Measurements from ENCODE around the gene TRRAP. TPM values are rescaled to one million over a fixed set of nuclear protein-coding genes. Genes with fewer than 3 reads are reported as not detected.

The TRRAP gene
- total and polyA plus RNA-seq, 2 experiments from 2014 or later, result 14.9 to 58.7 TPM

GRCh38 chr7:98910427-98910826 is 32.1 kb downstream of the TRRAP start:
- ATAC-seq, result no peak
- H3K27me3 Mint-ChIP-seq (ENCODE audit: insufficient read depth, low read depth, poor library complexity), result no peaks in the 10 kb centered on the region
- TF ChIP-seq JUNB (IDR thresholded peaks at IDR 0.05; ENCODE audit: unreplicated experiment) (no peak), POLR2AphosphoS5 (IDR thresholded peaks at IDR 0.05; ENCODE audit: low read depth) (no peak), NANOG (IDR thresholded peaks at IDR 0.05; ENCODE audit: borderline replicate concordance) (no peak), ZNF114 (CRISPR knock-in tag; IDR thresholded peaks at IDR 0.05) (no peak), STAT1 (IDR thresholded peaks at IDR 0.05; ENCODE audit: unreplicated experiment) (no peak), ETS1 (IDR thresholded peaks at IDR 0.05) (no peak), ZNF462 (CRISPR knock-in tag; IDR thresholded peaks at IDR 0.05) (no peak), EZH2phosphoT487 (IDR thresholded peaks at IDR 0.05; ENCODE audit: unreplicated experiment) (no peak), CTCF (conservative IDR thresholded peaks at IDR 0.05; ENCODE audit: low read depth in 2 of 2) (no peak), CREB1 (CRISPR knock-in tag; IDR thresholded peaks at IDR 0.05; ENCODE audit: low read depth) (no peak), EZH2 (IDR thresholded peaks at IDR 0.05; ENCODE audit: low read depth, unreplicated experiment) (no peak), ZNF331 (CRISPR knock-in tag; IDR thresholded peaks at IDR 0.05; ENCODE audit: low read depth) (no peak)
- TF ChIP-seq, protein P1, sequence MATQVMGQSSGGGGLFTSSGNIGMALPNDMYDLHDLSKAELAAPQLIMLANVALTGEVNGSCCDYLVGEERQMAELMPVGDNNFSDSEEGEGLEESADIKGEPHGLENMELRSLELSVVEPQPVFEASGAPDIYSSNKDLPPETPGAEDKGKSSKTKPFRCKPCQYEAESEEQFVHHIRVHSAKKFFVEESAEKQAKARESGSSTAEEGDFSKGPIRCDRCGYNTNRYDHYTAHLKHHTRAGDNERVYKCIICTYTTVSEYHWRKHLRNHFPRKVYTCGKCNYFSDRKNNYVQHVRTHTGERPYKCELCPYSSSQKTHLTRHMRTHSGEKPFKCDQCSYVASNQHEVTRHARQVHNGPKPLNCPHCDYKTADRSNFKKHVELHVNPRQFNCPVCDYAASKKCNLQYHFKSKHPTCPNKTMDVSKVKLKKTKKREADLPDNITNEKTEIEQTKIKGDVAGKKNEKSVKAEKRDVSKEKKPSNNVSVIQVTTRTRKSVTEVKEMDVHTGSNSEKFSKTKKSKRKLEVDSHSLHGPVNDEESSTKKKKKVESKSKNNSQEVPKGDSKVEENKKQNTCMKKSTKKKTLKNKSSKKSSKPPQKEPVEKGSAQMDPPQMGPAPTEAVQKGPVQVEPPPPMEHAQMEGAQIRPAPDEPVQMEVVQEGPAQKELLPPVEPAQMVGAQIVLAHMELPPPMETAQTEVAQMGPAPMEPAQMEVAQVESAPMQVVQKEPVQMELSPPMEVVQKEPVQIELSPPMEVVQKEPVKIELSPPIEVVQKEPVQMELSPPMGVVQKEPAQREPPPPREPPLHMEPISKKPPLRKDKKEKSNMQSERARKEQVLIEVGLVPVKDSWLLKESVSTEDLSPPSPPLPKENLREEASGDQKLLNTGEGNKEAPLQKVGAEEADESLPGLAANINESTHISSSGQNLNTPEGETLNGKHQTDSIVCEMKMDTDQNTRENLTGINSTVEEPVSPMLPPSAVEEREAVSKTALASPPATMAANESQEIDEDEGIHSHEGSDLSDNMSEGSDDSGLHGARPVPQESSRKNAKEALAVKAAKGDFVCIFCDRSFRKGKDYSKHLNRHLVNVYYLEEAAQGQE (IDR thresholded peaks at IDR 0.05; ENCODE audit: unreplicated experiment), result no peak
- no peaks in the 10 kb centered on the region for H3K4me1 Mint-ChIP-seq
- no peaks in the 10 kb centered on the region for H3K9me2 ChIP-seq (ENCODE audit: insufficient read depth)
- H3K4me2 ChIP-seq, result no peak overlapping the region
- H3K27ac Mint-ChIP-seq, result no peak overlapping the region
- no peak overlapping the region for H2AFZ ChIP-seq
- H3K36me3 ChIP-seq (ENCODE audit: insufficient read depth), result peaks cover 61% of the 10 kb centered on the region
- H3K9me3 Mint-ChIP-seq, result peaks cover 17% of the 10 kb centered on the region; the same call in 2 of the 3 replicates
- no peaks in the 10 kb centered on the region for H3K27me3 ChIP-seq (ENCODE audit: insufficient read depth)
- H3K27ac ChIP-seq (ENCODE audit: low read depth), result no peak overlapping the region
- H4K20me1 ChIP-seq (replicated peaks; ENCODE audit: insufficient read depth), result no peaks in the 10 kb centered on the region
- H3K4me3 ChIP-seq, result no peak overlapping the region
- H3K36me3 Mint-ChIP-seq (ENCODE audit: low read depth), result peaks cover 90% of the 10 kb centered on the region
- no peak for DNase-seq (ENCODE audit: low spot score)
- H3F3A ChIP-seq (replicated peaks; ENCODE audit: low read depth), result no peaks in the 10 kb centered on the region
- no peaks in the 10 kb centered on the region for H3K79me2 ChIP-seq (replicated peaks; ENCODE audit: insufficient read depth)
- no peak overlapping the region for H3K4me3 Mint-ChIP-seq
- no peaks in the 10 kb centered on the region for H3K4me1 ChIP-seq (ENCODE audit: insufficient read depth)

All from GM23338 (cell line).